Esophagus (tissue), 2 donors: ENCODE measurements around the gene ILK. TPM values are rescaled to one million over a fixed set of nuclear protein-coding genes. Genes with fewer than 3 reads are reported as not detected.
A peak's percentile ranks its signal among the peaks of the same experiment; 100 is the strongest.

Experiments used
- H3K27ac ChIP-seq, 2 donors: one replicate each; pipeline ENCODE4 v1.5.1; 2013; ENCODE audit warnings: low read depth in 2 of 2, mild to moderate bottlenecking in 2 of 2, inconsistent platforms in 1 of 2, low read length in 1 of 2, moderate library complexity in 1 of 2
- H3K27me3 ChIP-seq, 2 donors: one replicate each; pipeline ENCODE4 v1.6.1; 2013; ENCODE audit warnings: low read length in 2 of 2, control low read depth in 1 of 2, mild to moderate bottlenecking in 1 of 2; ENCODE audit not compliant: insufficient read depth in 2 of 2, control insufficient read depth in 1 of 2
- H3K36me3 ChIP-seq, 2 donors: one replicate each; pipeline ENCODE4 v1.6.1; 2013; ENCODE audit warnings: low read length in 1 of 2; ENCODE audit not compliant: control insufficient read depth in 2 of 2, insufficient read depth in 2 of 2
- H3K4me1 ChIP-seq, 2 donors: one replicate each; pipeline ENCODE4 v1.6.1; 2013; ENCODE audit warnings: low read length in 1 of 2; ENCODE audit not compliant: control insufficient read depth in 2 of 2, insufficient read depth in 2 of 2
- H3K4me3 ChIP-seq, 2 donors: one replicate each; pipeline ENCODE4 v1.5.1; 2013; ENCODE audit warnings: low read length in 2 of 2, mild to moderate bottlenecking in 2 of 2, low read depth in 1 of 2, moderate library complexity in 1 of 2
- H3K9me3 ChIP-seq, 2 donors: one replicate each; pipeline ENCODE4 v1.6.1; 2013; ENCODE audit warnings: mild to moderate bottlenecking in 2 of 2, low read depth in 1 of 2, low read length in 1 of 2, moderate library complexity in 1 of 2; ENCODE audit not compliant: control insufficient read depth in 2 of 2, insufficient read depth in 1 of 2
- WGBS, 2 donors: extraction: QIAGEN DNeasy Blood & Tissue Kit; methylation state at CpG; one replicate each; pipeline ENCODE4 v1.1.7; 2013; 5-methylcytosine and 5-hydroxymethylcytosine counted together
- polyA plus RNA-seq, 2 donors: library from polyadenylated mRNA; stranded (reverse); fragments of 200-250 nt; gene quantifications; one replicate each; pipeline ENCODE4 v1.2.3, GENCODE V29; 2013
- donor health status: healthy with polysubstance abuse.
- donor health status: Bipolar disorder and iron deficiency.

The ILK gene
- polyA plus RNA-seq, 2 donors: 63.3 to 91.0 TPM

- peaks cover 0 to 14% of the 10 kb centered on the region in 2 donors for H3K36me3 ChIP-seq
- no peak overlapping the region for H3K27ac ChIP-seq
- peaks cover 2 to 7% of the 10 kb centered on the region in 2 donors for H3K4me1 ChIP-seq
- H3K27me3 ChIP-seq: no peaks in the 10 kb centered on the region
- peaks cover 0 to 6% of the 10 kb centered on the region in 2 donors for H3K9me3 ChIP-seq
- WGBS, 2 donors: 88 to 93% methylated on average over 17 of the region's 17 CpGs
- H3K4me3 ChIP-seq: no peak overlapping the region
Measured at GRCh38 chr11:6625832-6626420, 22.4 kb downstream of the ILK start.

- H3K4me3 ChIP-seq: no peak overlapping the region
- 88% methylated on average over 19 of the region's 19 CpGs for WGBS, 2 donors
- peaks cover 0 to 14% of the 10 kb centered on the region in 2 donors for H3K36me3 ChIP-seq
- H3K4me1 ChIP-seq: peaks cover 2 to 7% of the 10 kb centered on the region in 2 donors
- H3K9me3 ChIP-seq: peaks cover 0 to 6% of the 10 kb centered on the region in 2 donors
- H3K27me3 ChIP-seq: no peaks in the 10 kb centered on the region
- no peak overlapping the region for H3K27ac ChIP-seq
Measured at GRCh38 chr11:6626971-6627761, 23.6 kb downstream of the ILK start.

- H3K27ac ChIP-seq: no peak overlapping the region
- peaks cover 0 to 6% of the 10 kb centered on the region in 2 donors for H3K9me3 ChIP-seq
- peaks cover 0 to 14% of the 10 kb centered on the region in 2 donors for H3K36me3 ChIP-seq
- H3K4me1 ChIP-seq: peaks cover 2 to 7% of the 10 kb centered on the region in 2 donors
- 57 to 62% methylated on average over 2 of the region's 2 CpGs for WGBS, 2 donors
- H3K27me3 ChIP-seq: no peaks in the 10 kb centered on the region
- H3K4me3 ChIP-seq: no peak overlapping the region
Measured at GRCh38 chr11:6627762-6628241, 24.2 kb downstream of the ILK start.

GRCh38 chr11:6628526-6628925, 25.0 kb downstream of the ILK start:
- Histone ChIP-seq H3K27ac (no peak overlapping the region), H3K4me1 (peaks cover 2 to 7% of the 10 kb centered on the region in 2 donors), H3K36me3 (peaks cover 0 to 14% of the 10 kb centered on the region in 2 donors), H3K4me3 (no peak overlapping the region), H3K9me3 (peaks cover 0 to 6% of the 10 kb centered on the region in 2 donors), H3K27me3 (no peaks in the 10 kb centered on the region)
- 95 to 97% methylated on average over 4 of the region's 4 CpGs for WGBS, 2 donors

- Histone ChIP-seq H3K27me3 (no peaks in the 10 kb centered on the region), H3K36me3 (peaks cover 0 to 14% of the 10 kb centered on the region in 2 donors), H3K9me3 (peaks cover 0 to 6% of the 10 kb centered on the region in 2 donors), H3K4me3 (no peak overlapping the region), H3K4me1 (peaks cover 2 to 7% of the 10 kb centered on the region in 2 donors), H3K27ac (no peak overlapping the region)
- 91 to 93% methylated on average over 24 of the region's 24 CpGs for WGBS, 2 donors
Measured at GRCh38 chr11:6629573-6629891, 26.0 kb downstream of the ILK start.

GRCh38 chr11:6629892-6630631, 26.5 kb downstream of the ILK start:
- H3K4me3 ChIP-seq: peak overlapping the region; percentile 23
- WGBS, 2 donors: 56 to 63% methylated on average over 90 to 102 of the region's 102 CpGs
- H3K9me3 ChIP-seq: peaks cover 0 to 6% of the 10 kb centered on the region in 2 donors
- no peak overlapping the region for H3K27ac ChIP-seq
- H3K36me3 ChIP-seq: peaks cover 0 to 11% of the 10 kb centered on the region in 2 donors
- H3K4me1 ChIP-seq: peaks cover 2 to 7% of the 10 kb centered on the region in 2 donors
- no peaks in the 10 kb centered on the region for H3K27me3 ChIP-seq

GRCh38 chr11:6630632-6631291, 27.2 kb downstream of the ILK start:
- Histone ChIP-seq H3K9me3 (peaks cover 0 to 6% of the 10 kb centered on the region in 2 donors), H3K27me3 (no peaks in the 10 kb centered on the region), H3K4me3 (peak overlapping the region; percentile 23), H3K27ac (no peak overlapping the region), H3K4me1 (peaks cover 2 to 7% of the 10 kb centered on the region in 2 donors), H3K36me3 (peaks cover 0 to 11% of the 10 kb centered on the region in 2 donors)
- 46 to 55% methylated on average over 26 to 28 of the region's 28 CpGs for WGBS, 2 donors

- WGBS, 2 donors: 92 to 95% methylated on average over 11 of the region's 11 CpGs
- no peak overlapping the region for H3K4me3 ChIP-seq
- H3K36me3 ChIP-seq: peaks cover 0 to 11% of the 10 kb centered on the region in 2 donors
Measured at GRCh38 chr11:6631361-6631890, 27.9 kb downstream of the ILK start.

More at GRCh38 chr11:6631361-6631890, 27.9 kb downstream of the ILK start:
- H3K27me3 ChIP-seq: no peaks in the 10 kb centered on the region
- H3K27ac ChIP-seq: no peak overlapping the region
- H3K4me1 ChIP-seq: peaks cover 2 to 7% of the 10 kb centered on the region in 2 donors
- H3K9me3 ChIP-seq: peaks cover 0 to 6% of the 10 kb centered on the region in 2 donors
